CD14-positive monocyte (primary cell): ENCODE data around the gene KRTAP13-3. TPM values are rescaled to one million over a fixed set of nuclear protein-coding genes. Genes with fewer than 3 reads are reported as not detected.

Source experiments
- DNase-seq, 3 donors: peaks; one replicate each; pipeline ENCODE4 v3.0.0-alpha.2; 2011 to 2022
- H2AFZ ChIP-seq: 2 replicates; pipeline ENCODE4 v1.6.0; 2012; ENCODE audit warnings: mild to moderate bottlenecking, low read depth, low read length, inconsistent platforms; ENCODE audit not compliant: insufficient read depth, poor library complexity, severe bottlenecking
- H3K27ac ChIP-seq, 2 donors: 1 replicate in 1 of 2; 2 replicates in 1 of 2; pipeline ENCODE4 v1.5.1; 2012 to 2013; ENCODE audit warnings: low read length in 2 of 2, control low read depth in 1 of 2, inconsistent platforms in 1 of 2, low read depth in 1 of 2, mild to moderate bottlenecking in 1 of 2
- H3K27me3 ChIP-seq, 2 donors: one replicate each; pipeline versions ENCODE4 v1.6.0 to v1.6.1; 2011 to 2013; ENCODE audit warnings: low read length in 2 of 2; ENCODE audit not compliant: control insufficient read depth in 2 of 2, insufficient read depth in 2 of 2
- H3K36me3 ChIP-seq, 2 donors: replicated peaks in 1 of 2; 1 replicate in 1 of 2; 2 replicates in 1 of 2; pipeline versions ENCODE4 v1.5.1 to v1.6.1; 2012 to 2013; ENCODE audit warnings: low read length in 2 of 2, control low read depth in 1 of 2, inconsistent platforms in 1 of 2, mild to moderate bottlenecking in 1 of 2; ENCODE audit not compliant: insufficient read depth in 2 of 2, control insufficient read depth in 1 of 2
- H3K4me1 ChIP-seq, 2 donors: 1 replicate in 1 of 2; 2 replicates in 1 of 2; pipeline versions ENCODE4 v1.5.1 to v1.6.1; 2012 to 2013; ENCODE audit warnings: low read length in 2 of 2, control low read depth in 1 of 2, inconsistent platforms in 1 of 2, mild to moderate bottlenecking in 1 of 2, moderate library complexity in 1 of 2; ENCODE audit not compliant: insufficient read depth in 2 of 2, control insufficient read depth in 1 of 2
- H3K4me2 ChIP-seq: replicated peaks from 2 replicates; pipeline ENCODE3; 2012; ENCODE audit warnings: low read length, moderate library complexity, mild to moderate bottlenecking; ENCODE audit not compliant: poor library complexity, severe bottlenecking; ENCODE audit errors: extremely low read depth
- H3K4me3 ChIP-seq, 3 experiments: fragments of 200-600 bp in 1 of 3; sonication (generic) in 1 of 3; replicated peaks in 1 of 3; 1 replicate in 2 of 3; 2 replicates in 1 of 3; pipeline ENCODE4 v1.5.1; 2011 to 2013; ENCODE audit warnings: low read length in 3 of 3, mild to moderate bottlenecking in 3 of 3, control low read depth in 2 of 3, low read depth in 2 of 3, inconsistent platforms in 1 of 3, moderate library complexity in 1 of 3
- H3K79me2 ChIP-seq: 2 replicates; pipeline ENCODE4 v1.6.0; 2012; ENCODE audit warnings: mild to moderate bottlenecking, control low read depth, inconsistent platforms, low read length, moderate library complexity; ENCODE audit not compliant: insufficient read depth
- H3K9ac ChIP-seq: 2 replicates; pipeline ENCODE4 v1.6.0; 2017; ENCODE audit warnings: low read length, mild to moderate bottlenecking; ENCODE audit not compliant: insufficient read depth, poor library complexity, severe bottlenecking
- H3K9me3 ChIP-seq, 2 donors: replicated peaks in 1 of 2; 1 replicate in 1 of 2; 2 replicates in 1 of 2; pipeline versions ENCODE4 v1.5.1 to v1.6.1; 2012 to 2013; ENCODE audit warnings: low read length in 2 of 2, control low read depth in 1 of 2; ENCODE audit not compliant: control insufficient read depth in 1 of 2, insufficient read depth in 1 of 2
- H4K20me1 ChIP-seq: 2 replicates; pipeline ENCODE4 v1.6.0; 2012; ENCODE audit warnings: mild to moderate bottlenecking, low read length, control low read depth, moderate library complexity; ENCODE audit not compliant: insufficient read depth
- H3K27ac Mint-ChIP-seq, 7 donors: one replicate each; pipeline ENCODE4 v1.8.0; 2020; ENCODE audit warnings: mild to moderate bottlenecking in 7 of 7, mixed read lengths in 7 of 7, moderate library complexity in 6 of 7, inconsistent platforms in 2 of 7
- H3K27me3 Mint-ChIP-seq, 3 donors: one replicate each; pipeline ENCODE4 v1.8.0; 2021 to 2022; ENCODE audit warnings: low read depth in 3 of 3, mild to moderate bottlenecking in 3 of 3, mixed read lengths in 3 of 3, moderate library complexity in 3 of 3, inconsistent platforms in 1 of 3
- H3K36me3 Mint-ChIP-seq, 2 donors: one replicate each; pipeline ENCODE4 v1.8.0; 2020; ENCODE audit warnings: mixed read lengths in 2 of 2, inconsistent platforms in 1 of 2, mild to moderate bottlenecking in 1 of 2
- H3K4me1 Mint-ChIP-seq: one replicate; pipeline ENCODE4 v1.8.0; 2020; ENCODE audit warnings: mild to moderate bottlenecking, mixed read lengths
- H3K4me3 Mint-ChIP-seq, 2 donors: one replicate each; pipeline ENCODE4 v1.8.0; 2020; ENCODE audit warnings: mild to moderate bottlenecking in 2 of 2, mixed read lengths in 2 of 2, moderate library complexity in 1 of 2
- H3K9me3 Mint-ChIP-seq, 7 donors: one replicate each; pipeline ENCODE4 v1.8.0; 2020 to 2022; ENCODE audit warnings: mixed read lengths in 7 of 7, mild to moderate bottlenecking in 6 of 7, moderate library complexity in 6 of 7, inconsistent platforms in 2 of 7
- CTCF ChIP-seq: fragments of 200-600 bp; IDR thresholded peaks from one replicate; pipeline ENCODE4 v1.8.0; 2022; ENCODE audit warnings: antibody characterized with exemption, mild to moderate bottlenecking
- WGBS: methylation state at CpG from one replicate; pipeline ENCODE4 v1.1.5; 2013; ENCODE audit warnings: missing lambda C conversion rate; ENCODE audit not compliant: insufficient coverage; 5-methylcytosine and 5-hydroxymethylcytosine counted together
- intact Hi-C, 2 donors: fragments of 100-400 bp; cut with micrococcal nuclease; formaldehyde crosslinking; loops; one replicate each; pipeline versions ENCODE4 v1.15.0 to v1.15.1; 2023
- polyA plus RNA-seq, 3 donors: library from polyadenylated mRNA; depleted of rRNA in 1 of 3; unstranded in 2 of 3; stranded (reverse) in 1 of 3; fragments of 300-500 nt in 2 of 3; fragments of >200 nt in 1 of 3; fragmentation: Illumina TruSeq in 2 of 3; gene quantifications; 1 replicate in 2 of 3; 2 replicates in 1 of 3; pipeline ENCODE4 v1.2.3, GENCODE V29; 2012 to 2021

Gene KRTAP13-3
- polyA plus RNA-seq, 3 donors = not detected

DNA sequence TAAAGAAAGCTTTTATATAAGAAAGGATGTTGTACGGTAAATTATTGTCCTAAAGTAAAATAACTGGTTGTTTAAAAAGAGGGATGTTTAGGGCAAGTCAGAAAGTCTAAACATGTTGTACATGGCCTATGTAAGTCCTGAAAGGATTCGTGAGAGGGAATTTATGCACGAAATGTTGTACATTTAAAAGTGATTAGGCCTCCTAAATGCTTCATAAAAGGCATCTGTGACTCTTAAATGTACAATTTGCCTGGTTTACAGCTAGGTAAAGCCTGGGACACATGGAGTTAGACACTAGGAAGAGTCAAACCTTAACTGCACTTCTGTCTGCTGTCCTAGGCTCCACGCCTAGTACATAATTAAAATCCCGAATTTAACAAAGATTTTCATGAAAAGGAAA lies 9.7 kb downstream of the KRTAP13-3 start:
- 80% methylated on average over 2 of the region's 5 CpGs for WGBS
- H3K9ac ChIP-seq = no peak overlapping the region

GRCh38 chr21:30408782-30409494 lies 16.8 kb downstream of the KRTAP13-3 start:
- Histone ChIP-seq H3K4me1 (no peaks in the 10 kb centered on the region), H3K27ac (no peak overlapping the region), H3K9me3 (peaks cover 0 to 5% of the 10 kb centered on the region in 2 donors), H3K4me2 (no peak overlapping the region), H3K36me3 (no peaks in the 10 kb centered on the region), H4K20me1 (no peaks in the 10 kb centered on the region), H3K27me3 (no peaks in the 10 kb centered on the region), H3K4me3 (no peak overlapping the region), H2AFZ (no peak overlapping the region), H3K79me2 (no peaks in the 10 kb centered on the region), H3K9ac (no peak overlapping the region)
- 67% methylated on average over 7 of the region's 14 CpGs for WGBS
- Mint-ChIP-seq H3K27ac (no peak overlapping the region), H3K4me3 (no peak overlapping the region), H3K4me1 (no peaks in the 10 kb centered on the region), H3K27me3 (peaks cover 0 to 1% (median 1%) of the 10 kb centered on the region in 3 donors), H3K9me3 (peaks cover 0 to 9% (median 0%) of the 10 kb centered on the region in 7 donors), H3K36me3 (no peaks in the 10 kb centered on the region)
- no peak for DNase-seq
- no peak for TF ChIP-seq CTCF
- intact Hi-C loops = no loop called here

More for the DNA sequence above, 9.7 kb downstream of the KRTAP13-3 start:
- no peaks in the 10 kb centered on the region for H3K9me3 ChIP-seq
- DNase-seq = no peak
- no peak overlapping the region for H2AFZ ChIP-seq
- Mint-ChIP-seq H3K9me3 (peaks cover 0 to 5% (median 4%) of the 10 kb centered on the region in 7 donors), H3K4me1 (no peaks in the 10 kb centered on the region), H3K4me3 (no peak overlapping the region), H3K27me3 (no peaks in the 10 kb centered on the region), H3K36me3 (no peaks in the 10 kb centered on the region), H3K27ac (no peak overlapping the region)
- H3K79me2 ChIP-seq = no peaks in the 10 kb centered on the region
- no peaks in the 10 kb centered on the region for H3K4me1 ChIP-seq
- no peak overlapping the region for H3K4me3 ChIP-seq
- H3K27me3 ChIP-seq = no peaks in the 10 kb centered on the region
- H3K27ac ChIP-seq = no peak overlapping the region
- intact Hi-C loops = no loop called here
- no peaks in the 10 kb centered on the region for H3K36me3 ChIP-seq
- H3K4me2 ChIP-seq = no peak overlapping the region
- H4K20me1 ChIP-seq = no peaks in the 10 kb centered on the region
- TF ChIP-seq CTCF = no peak
